NCI-H2029 (cell line): ENCODE measurements around the gene UIMC1.

Experiments
- DNase-seq: peaks from one replicate; lab custom pipeline; 2025; lab: John Stamatoyannopoulos, UW

The UIMC1 gene

DNA sequence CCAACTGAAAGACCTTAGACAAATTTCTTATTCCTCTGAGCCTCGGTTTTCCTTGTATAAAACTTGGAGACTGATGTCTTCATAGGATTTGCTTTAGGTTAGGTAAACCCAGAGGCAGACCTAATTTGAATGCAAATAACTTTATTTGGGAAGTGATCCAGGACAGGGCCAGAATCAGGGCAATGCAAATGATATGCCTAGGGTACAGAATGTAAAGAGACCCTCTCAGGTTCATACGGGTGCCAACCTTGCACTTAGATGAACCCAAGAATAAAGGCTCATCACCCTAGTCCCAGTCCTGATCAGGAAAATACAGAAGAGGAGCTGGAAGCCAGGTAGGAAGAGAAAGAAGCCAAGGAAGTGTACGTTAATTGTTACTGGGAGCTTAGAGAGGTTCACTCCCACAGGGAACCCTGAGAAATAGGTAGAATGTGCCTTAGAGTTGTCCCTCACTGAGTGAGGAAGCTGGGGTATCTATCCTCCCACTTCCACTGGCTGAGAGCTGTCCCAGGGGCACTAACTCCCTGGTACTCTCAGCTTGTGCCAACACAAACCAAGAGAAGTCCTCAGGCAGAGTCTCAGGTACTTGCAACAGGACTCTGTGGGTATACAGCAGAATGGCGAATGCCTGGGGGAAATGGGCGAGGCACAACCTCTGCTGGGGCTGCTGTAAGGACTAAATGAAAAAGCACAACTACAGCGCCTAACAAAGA lies 104.3 kb downstream of the UIMC1 start:
- DNase-seq = no peak

DNA sequence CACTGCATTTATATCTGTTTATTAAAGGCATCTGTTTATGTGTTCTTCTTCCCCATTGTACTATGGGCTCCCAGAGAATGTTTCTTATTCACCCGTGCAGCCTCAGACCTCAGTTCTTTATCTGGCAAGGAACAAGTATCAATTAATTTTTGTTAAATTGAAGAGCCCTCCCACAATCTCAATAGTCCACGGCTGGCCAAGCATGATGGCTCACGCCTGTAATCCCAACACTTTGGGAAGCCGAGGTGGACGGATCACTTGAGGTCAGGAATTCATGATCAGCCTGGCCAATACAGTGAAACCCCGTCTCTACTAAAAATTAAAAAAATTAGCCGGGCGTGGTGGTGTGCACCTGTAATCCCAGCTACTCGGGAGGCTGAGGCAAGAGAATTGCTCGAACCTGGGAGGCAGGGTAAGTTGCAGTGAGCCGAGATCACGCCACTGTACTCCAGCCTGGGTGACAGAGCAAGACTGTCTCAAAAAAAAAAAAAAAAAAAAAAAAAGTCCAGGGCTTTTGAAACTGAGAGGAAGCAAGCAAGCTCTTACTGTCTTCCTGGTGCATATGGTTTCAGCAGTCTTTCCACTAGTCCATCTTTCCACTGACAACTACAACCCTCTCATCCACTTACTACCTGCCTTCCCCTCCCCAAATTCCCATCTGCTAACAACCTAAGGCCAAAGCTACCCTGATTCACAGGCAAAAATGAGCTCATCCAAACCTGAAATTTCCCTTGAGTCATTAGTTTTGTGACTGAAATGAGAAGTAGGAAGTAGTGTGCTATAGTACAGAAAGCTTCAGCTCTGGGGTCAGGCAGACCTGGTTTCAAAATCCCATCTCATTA lies 105.1 kb downstream of the UIMC1 start:
- no peak for DNase-seq

DNA sequence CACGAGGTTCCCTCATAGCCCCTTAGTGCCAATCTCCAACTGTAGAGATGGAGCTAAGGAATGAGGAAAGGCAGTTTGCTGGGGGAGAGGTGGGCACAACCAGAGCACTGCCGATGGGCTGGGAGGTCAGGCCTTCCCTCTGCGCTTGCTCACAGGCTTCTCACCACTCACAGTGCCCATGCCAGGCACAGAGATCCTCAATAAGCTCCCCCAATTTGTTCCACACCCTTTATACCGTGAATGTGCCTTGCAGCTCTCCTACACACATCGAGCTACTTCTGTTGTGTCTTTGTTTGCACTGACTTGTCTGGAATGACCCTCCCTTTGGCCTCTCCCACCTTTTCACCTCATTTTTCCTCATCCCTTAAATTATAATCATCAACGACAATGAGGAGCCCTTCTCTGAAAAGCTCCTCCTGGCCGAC lies 105.8 kb downstream of the UIMC1 start:
- DNase-seq = no peak

DNA sequence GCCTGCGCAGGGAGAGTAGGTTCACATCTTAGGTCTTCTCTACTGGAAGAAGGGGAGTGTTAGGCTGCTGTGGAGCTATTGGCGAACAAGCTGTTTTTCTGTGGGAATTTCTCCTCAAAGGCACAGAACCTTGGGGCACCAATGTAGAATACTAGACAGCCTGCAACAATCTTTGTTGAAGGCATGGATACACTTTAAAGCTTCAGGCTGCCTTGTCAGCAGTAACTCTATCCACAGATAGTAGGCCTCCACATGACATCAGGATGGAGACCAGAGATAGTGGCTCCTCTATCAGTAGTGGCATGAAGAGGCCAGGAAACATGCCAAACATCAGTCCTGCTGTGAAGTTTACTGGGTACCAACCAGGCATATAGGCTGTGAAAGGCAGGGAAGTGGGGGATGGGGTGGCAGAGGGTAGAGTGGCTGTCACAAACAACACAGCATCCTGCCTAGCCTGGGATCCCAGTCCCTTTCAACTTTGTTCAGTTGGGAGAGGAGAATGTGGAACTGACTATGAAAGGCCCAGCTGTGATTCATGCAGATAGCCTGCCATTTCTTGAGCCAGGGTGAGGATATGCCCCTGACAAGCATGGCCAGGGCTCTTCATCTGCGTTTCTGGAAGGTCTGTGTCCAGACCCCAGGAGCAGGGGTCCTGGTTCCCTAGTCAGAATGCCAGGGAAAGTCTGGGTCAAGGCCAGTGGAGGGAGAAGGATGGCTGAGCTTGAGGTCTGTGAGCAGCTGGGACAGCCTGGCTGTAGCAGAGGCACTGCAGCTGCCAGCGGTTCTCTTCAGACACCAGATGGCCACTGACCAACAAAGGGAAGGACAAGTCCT lies 106.4 kb downstream of the UIMC1 start:
- no peak for DNase-seq

DNA sequence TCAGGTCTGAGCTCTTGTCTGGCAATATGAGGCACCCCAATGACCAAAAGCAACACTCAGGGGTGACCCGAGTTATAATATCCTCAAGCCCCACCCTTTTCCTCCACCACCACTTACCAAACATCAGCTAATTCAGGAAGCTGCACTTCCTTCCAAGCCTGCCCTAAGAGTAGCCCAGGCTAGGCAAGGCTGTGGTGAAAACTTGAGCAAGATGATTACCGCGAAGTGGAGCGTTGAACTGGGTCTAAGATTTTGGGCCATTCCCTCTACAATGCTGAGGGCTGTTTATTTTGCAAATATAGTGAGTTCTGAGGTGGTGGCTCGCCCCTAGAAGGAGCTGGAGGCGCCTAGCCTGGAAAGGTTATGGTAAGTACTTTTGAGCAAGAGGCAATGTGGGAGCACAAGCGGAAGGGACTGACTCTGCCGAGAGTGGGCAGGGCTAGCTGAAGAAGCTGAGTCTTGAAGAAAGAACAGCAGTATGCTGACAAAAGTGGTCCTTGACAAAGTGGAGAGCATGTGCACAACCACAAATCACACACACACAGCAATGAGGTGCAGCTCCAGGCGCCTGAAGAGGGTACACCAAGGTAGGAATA lies 107.2 kb downstream of the UIMC1 start, which contains the start of gene HK3:
Gene HK3 (minus strand): TSS at position 51 of the 596 bp plus-strand sequence. CDS start 3,187 bp downstream, outside the sequence.
- DNase-seq = no peak

DNA sequence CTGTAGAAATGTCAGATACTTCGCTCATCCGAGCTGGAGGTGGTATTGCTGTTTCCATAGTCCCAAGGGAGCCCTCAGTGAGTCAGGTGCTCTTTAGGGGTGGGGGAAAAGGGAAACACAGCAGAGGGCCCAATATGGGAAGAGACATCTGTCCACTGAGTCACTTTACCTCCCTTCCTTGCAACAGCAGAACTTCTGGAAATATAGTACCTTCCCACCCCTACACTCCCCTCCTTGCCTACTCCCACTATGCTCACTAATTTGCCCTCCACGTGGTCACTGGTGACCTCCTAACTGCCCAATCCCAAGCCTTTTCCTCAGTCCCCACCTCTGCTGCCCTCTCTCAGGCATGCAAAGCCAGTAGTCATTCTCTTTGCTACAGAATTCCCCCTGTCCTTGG lies 109.3 kb downstream of the UIMC1 start:
- DNase-seq = no peak

DNA sequence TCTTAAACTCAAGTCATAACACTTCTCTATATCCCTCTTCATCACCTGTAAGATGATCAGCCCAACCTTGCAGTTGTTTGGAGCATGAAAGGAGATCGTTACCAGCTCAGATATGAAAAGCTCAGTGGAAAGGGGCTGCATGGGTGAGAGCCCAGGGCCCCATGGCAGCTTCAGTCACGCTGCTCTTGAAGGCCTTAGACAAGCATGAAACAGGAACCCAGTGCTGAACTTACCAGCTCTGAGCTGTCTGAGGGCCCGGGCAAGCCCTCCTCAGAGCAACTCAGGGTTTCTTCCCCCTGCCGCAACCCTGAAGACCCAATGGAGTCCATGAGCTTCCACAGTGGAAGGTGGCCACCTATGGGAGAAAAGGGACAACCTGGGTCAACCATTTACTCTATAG lies 110.7 kb downstream of the UIMC1 start:
- no peak for DNase-seq

DNA sequence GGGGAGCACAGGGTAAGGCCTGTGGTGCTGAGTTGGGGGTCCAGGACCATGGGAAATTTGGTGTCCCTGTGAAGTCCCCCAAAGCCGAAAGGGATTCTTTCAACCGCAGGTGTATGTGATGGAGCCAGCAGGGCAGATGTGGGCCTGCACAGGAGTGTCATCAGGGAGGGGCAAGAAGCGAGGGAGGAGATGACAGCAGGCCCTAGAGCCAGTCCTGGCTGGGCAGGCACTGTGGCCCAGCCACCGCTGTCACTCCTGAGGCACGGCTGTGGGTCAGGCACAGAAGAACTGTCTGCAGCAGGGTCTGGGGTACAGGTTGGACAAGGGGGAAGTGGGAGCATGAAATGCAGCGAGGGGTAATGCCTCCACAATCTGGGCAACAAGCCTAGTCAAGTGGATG lies 112.3 kb downstream of the UIMC1 start:
- no peak for DNase-seq

DNA sequence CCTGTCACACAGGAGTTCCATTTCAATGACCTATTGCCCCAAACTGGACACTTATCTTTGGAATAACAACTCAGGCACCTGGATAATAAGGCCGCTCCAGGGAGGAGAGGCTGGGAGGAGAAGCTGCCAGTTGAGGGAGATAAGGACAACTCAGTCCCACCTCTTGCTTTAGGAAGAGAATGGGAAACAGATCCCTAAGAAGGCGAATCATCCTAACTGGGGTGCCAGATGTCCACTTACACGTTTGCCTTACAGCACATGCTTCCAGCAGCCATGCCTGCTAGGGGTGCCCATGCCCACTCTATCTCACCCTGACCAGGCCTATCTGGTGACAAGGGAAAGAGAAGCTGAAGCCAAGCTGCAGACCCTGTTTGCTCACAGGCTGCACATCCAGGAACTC lies 113.9 kb downstream of the UIMC1 start:
- DNase-seq = no peak

DNA sequence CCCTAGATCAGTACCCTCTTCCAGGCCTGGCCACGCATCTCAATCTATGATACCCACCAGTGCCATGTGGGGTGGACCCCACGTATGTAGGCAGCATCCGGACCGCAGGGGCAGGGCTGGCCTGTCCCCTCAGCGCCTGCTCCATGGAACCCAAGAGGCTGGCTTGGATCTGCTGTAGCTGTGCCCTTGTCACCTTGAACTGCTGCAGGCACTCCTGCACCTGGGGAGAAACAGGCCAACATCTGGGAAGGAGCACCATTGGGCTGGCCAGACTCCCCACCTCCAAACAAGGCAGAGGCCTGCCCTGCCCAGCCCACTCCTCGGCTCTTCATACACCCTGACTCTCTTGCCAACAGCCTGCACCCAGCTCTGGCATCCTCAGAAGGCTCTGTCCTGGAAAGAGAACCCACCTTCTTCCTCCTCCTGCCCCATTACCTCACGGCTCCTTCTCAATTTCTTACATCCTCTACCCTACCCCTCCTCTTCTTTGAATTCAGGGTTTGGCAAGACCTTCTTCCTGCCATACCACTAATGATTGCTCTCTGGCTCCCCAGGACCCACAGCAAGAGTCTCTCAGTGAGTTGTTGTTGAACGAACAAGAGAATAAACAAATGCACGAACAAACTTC lies 115.1 kb downstream of the UIMC1 start:
- no peak for DNase-seq

DNA sequence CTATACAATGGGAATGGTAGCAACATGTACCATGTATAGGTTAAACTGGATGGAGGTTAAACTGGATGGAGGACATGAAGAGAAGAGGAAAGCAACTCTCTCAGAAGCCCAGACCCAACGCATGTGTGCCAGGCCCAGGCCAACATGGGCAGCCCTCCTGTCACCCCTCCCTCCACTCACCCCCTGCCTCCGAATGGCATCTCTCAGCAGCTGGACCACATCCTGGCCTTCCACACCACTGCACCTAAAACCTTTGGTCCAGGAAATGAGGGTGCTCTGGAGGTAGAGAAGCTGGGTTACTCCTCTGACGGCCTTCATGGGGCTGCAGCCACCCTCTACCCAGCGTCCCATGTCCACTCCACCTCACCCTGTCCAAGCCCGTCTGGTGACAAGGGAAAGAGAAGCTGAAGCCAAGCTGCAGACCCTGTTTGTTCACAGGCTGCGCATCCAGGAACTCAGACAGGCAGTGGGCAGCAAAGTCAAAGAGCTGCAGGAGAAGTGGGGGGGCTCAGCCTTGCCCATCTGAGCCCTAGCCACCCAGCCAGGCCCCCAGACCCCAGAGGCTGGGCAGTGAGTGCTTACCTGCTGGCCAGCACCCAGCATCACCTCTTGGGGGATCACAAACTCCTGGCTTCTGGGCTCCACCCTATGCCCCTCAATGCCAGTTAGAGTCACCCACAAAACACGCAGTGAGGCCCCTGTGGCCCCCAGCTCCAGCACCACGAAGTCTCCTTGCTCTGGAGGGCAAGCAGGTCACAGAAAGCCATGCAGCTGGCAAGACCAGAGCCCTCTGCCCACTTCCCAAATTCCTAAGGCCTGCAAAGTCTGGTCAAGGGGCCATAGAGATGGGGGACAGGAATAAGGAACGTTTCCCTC lies 115.9 kb downstream of the UIMC1 start:
- DNase-seq = no peak

DNA sequence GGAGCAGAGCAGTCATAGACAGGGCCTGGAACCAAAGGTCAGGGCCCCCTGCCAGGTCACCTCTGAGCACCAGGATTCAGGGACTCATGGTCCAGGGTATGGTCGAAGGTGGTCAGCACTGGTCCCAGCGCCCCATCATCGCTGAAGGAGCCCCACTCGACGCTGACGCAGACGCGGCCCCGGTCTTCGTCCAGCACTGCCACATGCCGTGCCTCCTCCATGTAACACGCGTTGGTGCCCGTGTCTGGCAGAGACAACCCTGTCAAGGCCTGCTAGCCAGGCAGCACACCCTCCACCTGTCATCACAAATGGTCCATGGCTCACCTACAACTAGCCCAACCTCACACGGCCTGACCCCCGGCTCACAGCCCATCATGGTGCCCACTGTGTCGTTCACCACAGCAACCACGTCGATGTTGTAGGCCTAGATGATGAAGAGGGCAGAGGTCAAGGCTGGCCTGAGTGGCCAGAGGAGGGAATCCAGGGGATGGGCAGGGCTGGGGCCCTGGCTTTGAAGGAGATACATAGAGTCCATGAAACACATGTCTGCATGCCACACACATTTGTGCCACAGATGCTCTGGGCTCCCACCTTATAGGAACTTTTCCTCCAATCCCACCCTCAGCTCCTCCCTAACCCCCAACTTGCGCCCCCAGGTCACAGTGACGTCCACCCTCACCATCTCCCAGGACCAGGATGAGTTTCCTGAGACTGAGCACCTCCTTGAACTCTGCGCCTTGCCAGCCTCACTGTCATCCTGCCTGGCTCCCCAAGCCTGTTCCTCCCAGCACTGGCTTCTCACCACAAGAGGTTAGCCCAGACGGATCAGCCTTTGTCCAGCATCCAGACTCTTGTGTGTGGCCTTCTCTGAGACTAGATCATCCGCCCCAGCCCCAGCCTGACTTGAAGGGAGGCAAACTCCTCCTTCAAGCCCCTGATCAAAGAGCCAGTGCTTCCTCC lies 117.0 kb downstream of the UIMC1 start:
- no peak for DNase-seq

DNA sequence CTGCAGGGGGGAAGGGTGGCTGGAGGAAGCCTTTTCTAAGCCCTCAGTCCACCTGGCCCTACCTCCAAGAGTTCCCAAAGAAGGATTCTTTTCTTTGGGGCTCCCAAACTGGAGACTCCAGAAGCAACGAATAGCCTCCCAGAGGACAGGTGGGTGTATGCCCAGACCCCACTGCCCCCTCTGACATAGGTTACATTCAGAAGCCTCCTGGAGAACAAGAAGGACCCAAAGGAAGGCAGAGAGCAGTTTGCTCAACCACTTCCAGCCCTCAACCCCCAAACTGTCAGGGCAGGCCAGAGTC lies 117.8 kb downstream of the UIMC1 start:
- DNase-seq = no peak

DNA sequence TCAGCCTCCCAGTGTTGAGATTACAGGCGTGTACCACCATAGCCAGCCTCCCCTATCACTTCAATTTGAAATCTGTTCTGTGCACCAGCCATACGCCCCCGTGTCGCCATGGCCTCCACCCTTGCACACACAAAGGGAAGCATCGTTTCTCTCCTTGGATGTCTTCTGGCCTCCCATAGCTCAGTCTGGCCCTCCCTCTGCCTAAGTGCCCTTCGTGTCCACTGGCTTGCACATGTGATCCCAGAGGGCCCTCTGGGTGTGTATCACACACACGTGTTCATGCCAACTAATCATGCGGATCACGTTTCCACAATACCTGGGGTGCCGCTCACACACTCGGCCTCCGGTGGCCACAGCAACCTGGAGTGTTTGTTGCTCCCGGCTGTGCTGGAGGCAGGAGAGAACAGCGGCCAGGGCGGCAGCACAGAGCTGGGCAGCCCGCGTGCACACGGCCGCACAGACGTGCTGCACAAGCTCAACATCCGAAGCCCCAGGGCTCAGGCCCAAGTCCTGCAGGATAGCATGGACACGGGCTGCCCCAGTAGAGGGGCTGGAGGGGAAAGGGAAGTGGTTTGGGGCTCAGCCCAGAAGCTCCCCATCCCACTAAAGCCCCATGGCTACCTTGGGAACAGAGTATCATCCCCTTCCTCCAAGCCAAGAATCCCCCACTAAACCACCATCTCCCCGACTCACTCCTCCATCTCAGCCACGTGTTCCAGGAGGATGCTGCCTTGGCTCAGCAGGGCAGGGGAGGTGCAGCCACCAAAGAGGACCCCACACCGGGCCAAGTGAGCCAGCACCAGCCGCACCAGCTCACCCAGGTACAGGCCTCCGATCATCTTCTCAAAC lies 118.3 kb downstream of the UIMC1 start:
- DNase-seq = peak; percentile 44

DNA sequence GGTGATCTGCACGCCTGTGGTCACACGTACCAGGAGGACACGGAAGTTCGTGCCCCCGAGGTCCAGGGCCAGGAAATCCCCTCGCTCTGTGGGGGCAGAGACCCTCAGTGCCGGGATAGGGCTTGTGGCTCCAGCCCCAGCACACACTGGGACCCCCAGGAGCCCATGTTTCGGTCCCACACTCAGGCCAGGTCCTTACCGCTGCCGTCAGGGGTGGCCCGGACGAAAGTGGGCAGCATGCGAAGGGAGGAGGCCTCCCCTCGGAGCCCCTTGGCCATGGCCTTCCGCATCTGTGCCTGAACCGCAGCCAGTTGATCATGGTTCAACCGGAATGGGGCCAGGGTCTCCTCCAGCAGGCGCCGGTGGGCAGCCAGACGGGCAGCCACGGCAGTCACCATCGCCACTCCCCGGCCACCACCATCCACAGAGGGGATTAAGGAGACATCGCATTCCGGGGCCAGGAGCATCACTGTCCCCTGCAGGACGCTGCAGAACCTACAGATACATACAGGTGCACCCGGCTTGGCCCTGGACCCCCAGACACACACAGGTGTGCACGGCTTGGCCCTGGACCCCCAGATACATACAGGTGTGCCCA lies 119.2 kb downstream of the UIMC1 start:
- DNase-seq = no peak

DNA sequence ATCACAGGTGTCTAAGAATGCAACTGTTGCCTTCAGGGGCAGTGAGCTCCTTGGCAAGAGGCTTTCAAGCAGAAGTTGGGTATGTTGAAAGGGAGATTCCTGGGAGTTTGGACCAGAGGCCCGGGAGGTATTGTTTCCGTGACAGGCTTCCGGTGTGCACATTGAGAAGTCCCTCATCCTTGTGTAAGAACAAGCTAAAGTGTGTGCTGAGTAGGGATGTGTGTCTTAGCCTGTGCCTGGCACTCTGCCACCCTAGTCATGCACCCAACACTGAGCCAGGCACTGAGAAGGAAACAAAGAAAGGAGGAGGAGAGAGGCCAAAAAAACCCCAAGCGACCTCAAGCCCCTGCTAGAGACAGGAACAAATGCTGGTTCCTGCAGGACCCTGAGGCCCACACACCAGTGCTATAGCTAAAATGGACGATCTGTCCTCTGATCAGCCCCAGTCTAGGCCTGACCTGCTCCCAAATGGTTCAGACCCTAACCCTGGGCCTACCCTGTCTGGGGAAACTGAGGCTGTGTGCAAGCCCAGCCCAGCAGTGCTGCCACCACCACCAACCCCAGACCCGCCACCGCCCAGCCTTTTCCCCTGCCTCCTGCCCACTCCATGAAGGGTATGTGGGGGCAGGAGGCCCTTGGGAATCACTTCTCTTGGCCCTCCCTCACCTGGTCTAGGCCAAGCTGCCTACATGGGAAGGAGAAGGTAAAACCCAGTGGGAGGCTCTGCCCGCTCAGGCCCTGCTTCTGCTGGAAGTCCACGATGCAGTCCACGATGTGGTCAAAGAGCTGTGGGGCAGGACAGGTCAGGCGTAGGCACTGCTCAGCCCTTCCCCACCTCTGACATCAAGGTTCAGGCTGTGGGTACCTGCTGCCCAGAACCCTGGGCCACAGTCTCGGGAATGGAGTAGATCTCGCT lies 120.0 kb downstream of the UIMC1 start:
- no peak for DNase-seq

DNA sequence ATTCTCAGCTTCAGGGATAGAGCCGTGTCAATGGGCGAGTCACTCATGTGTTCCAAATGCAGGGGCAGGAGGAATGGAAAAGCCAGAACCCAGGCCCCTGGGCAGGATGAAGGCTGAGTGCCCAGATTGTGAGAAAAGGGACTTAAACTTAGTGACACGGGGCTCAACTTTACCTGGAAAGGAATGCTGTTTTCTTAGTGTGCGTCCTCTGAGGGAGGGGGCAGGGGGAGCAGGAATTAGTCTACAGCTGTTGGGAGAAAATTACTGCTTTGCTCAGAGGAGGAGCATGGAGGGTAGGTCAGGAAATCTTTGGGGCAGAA lies 122.0 kb downstream of the UIMC1 start:
- no peak for DNase-seq
